CD4-positive, alpha-beta T cell treated with Interferon alpha-2 for 1 hour (primary cell): Measurements from ENCODE around the gene TNK1.

Experiments
- DNase-seq, 2 donors: peaks; one replicate each; pipeline ENCODE4 v3.0.0-alpha.2; 2020 to 2022

The TNK1 gene

DNA sequence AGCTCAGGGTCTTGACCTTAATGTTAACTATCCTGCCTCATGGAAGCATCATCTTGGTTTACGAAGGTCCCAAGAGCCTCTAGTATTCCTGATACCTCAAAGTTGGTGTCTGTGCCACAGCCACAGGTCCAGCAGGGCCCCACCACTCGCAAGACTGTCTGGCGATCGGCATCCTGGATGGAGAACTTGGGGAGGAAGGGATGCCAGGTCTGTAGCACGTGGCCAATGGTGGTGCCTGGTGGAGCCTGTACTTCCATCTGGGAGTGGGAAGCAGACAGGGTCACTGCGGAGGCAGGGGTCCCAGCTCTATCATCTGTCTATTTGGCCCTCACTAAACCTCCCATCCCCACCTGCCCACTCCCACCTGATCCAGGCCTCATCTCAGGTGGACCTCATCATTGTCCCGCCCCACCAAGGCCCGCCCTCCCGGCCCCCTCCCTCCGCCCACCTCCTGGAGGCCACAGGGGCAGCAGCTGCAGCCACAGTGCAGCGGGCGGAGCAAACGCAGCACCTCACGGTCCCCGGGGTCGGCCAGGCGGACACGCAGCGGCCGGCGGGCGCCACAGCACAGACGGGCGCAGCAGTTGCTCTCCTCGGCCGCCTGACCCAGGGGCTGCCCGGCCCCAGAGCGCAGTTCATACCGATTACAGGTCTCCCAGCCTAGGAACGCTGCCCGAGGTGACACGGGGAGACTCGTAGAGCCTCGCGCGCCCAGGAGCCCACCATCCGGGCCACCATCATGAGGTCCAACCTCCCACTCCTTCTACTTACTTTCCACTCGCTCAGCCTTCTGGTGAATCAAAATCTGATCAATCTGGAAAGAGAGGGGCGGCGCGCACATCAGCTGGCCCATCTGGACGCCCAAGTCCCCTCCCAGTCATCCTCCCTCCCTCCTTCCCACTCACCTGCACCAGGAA lies 12.1 kb downstream of the TNK1 start:
- no peak for DNase-seq

DNA sequence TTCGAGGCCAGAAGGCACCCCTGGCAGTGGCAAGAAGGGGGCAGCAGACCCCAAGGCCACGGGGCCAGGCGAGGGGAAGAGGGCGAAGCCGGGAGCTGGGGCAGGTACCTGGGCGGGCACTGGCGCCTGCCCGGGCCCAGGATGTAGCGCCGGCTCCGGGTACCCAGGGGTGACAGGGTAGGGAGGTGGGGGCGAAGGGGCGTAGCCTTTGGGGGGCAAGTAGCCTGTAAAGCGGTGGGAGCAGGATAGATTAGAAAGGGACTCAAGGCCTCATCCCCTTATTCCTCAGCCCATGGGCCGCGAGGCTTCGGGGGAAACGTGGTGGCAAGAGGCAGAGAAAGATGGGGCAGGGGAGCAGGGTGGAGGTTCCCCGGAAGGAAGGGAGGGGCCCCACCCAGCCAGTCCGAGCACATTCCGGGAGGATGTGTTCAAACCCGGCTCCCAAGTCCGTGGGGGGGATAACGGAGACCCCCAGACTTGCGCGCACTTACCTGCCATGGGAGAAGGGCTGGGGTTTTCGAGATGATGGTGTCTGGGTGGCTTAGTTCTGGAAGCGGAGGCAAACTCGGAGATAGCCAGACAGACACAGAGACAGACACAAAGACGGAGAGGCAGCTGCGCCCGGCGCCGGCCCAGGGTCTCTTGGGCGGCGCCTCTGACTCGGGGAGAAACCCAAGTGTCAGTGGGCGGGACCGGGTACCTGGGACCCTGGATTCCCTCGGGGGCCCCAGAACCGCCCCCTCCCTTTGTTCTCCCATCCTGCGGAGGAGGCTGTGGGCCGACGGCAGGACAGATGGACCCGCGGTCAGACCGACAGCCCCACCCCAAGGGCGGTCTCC lies 12.9 kb downstream of the TNK1 start:
- peak; percentile 76 to 81 for DNase-seq

- DNase-seq: peak; percentile 77 to 88
These were observed 13.7 kb downstream of the TNK1 start, which contains the start of gene PLSCR3 for GRCh38 chr17:7394452-7395191. Gene PLSCR3 (minus strand): TSS chr17:7394525. CDS start chr17:7394110, 415 bp downstream.

DNA sequence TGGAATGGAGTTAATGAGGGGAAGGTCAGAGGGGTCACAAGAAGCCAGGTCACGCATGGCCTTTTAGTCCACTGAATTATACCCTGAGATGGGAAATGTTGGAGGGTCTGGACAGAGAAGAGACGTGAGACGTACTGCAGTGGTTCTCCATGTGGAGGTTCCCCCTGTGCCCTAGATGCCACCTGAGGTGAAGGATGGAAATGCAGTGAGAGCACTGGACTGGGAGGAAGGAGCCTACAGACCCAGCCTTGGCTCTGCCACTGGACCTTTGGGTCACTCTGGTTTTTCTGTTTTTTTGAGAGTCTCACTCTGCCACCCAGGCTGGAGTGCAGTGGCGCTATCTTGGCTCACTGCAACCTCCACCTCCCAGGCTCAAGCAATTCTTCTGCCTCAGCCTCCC lies 15.3 kb downstream of the TNK1 start:
- DNase-seq: no peak

DNA sequence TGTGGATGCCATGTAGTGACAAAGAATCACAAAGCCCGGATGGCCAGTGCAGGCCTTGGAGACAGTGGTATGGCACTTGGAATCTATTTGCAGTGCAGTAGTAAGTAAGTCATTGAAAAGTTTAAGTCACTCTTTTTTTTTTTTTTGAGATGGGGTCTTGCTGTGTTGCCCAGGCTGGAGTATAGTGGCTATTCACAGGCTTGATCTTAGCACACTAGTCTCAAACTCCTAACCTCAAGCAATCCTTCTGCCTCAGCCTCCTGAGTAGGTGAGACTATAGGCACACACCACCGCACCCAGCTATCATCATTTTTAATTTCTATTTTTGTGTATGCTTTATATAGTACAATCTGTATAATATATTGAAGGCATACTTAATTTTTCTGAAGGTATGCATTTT lies 17.7 kb downstream of the TNK1 start:
- no peak for DNase-seq

- DNase-seq: peak in 1 of 2 donors; percentile 23
These were observed 22.3 kb downstream of the TNK1 start for GRCh38 chr17:7403043-7403726.

GRCh38 chr17:7403727-7403976 lies 22.8 kb downstream of the TNK1 start:
- DNase-seq: no peak

GRCh38 chr17:7403977-7404736 lies 23.3 kb downstream of the TNK1 start, which contains the start of gene TMEM256:
Gene TMEM256 (minus strand): TSS chr17:7404097. CDS start chr17:7404084, 13 bp downstream.
- peak; percentile 97 to 98 for DNase-seq

- DNase-seq: peak; percentile 70 to 83
These were observed 24.0 kb downstream of the TNK1 start for GRCh38 chr17:7404737-7405349.

- DNase-seq: no peak
These were observed 24.7 kb downstream of the TNK1 start for GRCh38 chr17:7405350-7406234.

DNA sequence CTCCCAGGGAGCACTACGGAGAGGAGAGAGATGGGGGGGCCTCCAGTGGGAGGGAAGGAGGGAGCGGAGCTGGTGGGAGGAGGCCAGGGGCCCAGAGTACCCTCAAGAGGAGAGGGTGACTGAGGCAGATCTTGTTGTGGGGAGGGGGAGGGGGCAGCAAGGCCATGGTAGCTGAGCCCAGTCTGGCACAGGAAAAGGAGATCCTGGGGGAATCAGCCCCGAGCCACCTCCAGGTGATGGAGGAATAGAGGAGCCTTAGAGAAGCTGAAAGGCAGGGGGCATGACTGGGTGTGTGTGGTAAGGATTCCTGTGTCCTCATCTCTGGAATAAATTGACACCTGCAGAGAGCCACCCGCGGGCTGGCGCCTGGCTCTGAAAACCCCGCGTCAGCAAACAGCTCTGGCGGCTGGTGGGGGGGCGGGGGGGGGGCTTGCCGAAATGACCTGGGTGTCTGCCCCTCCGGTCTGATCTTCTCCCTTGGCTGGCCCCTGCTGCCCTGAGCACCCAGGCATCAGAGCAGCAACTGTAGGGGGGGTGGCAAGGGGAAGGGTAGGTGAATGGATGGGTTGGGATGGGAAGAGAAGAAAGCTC lies 25.4 kb downstream of the TNK1 start:
- DNase-seq: no peak

- no peak for DNase-seq
These were observed 26.2 kb downstream of the TNK1 start for GRCh38 chr17:7407082-7407481.

GRCh38 chr17:7407485-7408251 lies 26.8 kb downstream of the TNK1 start, which contains the start of gene NLGN2:
Gene NLGN2 (plus strand): TSS chr17:7407845. CDS start chr17:7408256, 411 bp downstream.
- no peak for DNase-seq

DNA sequence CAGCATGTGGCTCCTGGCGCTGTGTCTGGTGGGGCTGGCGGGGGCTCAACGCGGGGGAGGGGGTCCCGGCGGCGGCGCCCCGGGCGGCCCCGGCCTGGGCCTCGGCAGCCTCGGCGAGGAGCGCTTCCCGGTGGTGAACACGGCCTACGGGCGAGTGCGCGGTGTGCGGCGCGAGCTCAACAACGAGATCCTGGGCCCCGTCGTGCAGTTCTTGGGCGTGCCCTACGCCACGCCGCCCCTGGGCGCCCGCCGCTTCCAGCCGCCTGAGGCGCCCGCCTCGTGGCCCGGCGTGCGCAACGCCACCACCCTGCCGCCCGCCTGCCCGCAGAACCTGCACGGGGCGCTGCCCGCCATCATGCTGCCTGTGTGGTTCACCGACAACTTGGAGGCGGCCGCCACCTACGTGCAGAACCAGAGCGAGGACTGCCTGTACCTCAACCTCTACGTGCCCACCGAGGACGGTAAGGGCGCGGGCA lies 27.4 kb downstream of the TNK1 start:
- peak; percentile 34 to 53 for DNase-seq

- no peak for DNase-seq
These were observed 28.0 kb downstream of the TNK1 start for GRCh38 chr17:7408863-7409262.

DNA sequence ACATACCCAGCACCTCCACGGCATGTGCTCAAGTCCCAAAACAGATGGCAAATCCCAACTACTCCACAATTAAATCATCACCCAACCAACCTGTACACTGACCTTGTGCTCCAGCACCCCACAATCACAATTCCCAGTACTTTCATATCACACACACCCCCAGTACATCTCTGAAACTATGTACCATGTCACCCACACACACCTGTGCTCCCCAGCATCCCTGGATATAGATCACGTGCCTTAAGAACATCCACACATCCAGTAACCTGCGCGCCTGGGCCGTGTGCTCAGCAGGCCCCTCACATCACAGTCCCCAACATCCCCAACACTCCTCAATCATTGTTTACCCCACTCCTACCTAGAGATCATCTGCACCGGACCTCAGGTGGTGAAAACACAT lies 28.8 kb downstream of the TNK1 start:
- no peak for DNase-seq

GRCh38 chr17:7410634-7411426 lies 29.9 kb downstream of the TNK1 start:
- no peak for DNase-seq

DNA sequence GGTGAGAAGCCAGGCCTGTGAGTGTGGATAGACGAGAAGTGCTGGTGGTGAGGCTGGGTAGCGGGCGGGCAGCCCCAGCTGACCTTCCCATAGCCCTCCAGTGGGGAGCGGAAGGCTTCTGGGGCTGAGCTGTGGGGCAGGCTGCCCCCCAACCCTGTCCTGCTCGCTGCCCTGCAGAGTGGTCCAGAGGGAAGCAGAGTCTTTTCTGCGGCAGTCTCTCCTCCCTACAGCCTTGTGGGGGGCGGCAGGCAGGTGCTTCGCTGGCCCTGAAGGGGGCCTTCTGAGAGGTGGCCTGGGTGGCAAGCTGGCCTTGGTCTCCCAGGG lies 30.5 kb downstream of the TNK1 start:
- DNase-seq: no peak
